HCT116 (cell line): ENCODE results near the gene CFDP1. TPM values are rescaled to one million over a fixed set of nuclear protein-coding genes. Genes with fewer than 3 reads are reported as not detected.

Experiments
- ATAC-seq: fragments of 200-7000 bp; cut with Tn5 transposase; 2 replicates; pipeline ENCODE4 v1.9.1; 2020; ENCODE audit warnings: mild to moderate bottlenecking, moderate library complexity
- BruUV-seq: library from RNA; stranded (reverse); fragments of 400-500 nt; replicated peaks from 2 replicates; lab custom pipeline; 2021; lab: Mats Ljungman, UMichigan
- CTCF ChIA-PET: fragments of 300-600 bp; sonication (Branson Sonifier 250); formaldehyde crosslinking; loops from one replicate; lab custom pipeline; 2021; ENCODE audit warnings: antibody characterized with exemption; lab: Charles Lee
- POLR2A ChIA-PET: fragments of 300-600, 350-600 bp; sonication (Branson Sonifier 250); formaldehyde crosslinking; loops from one replicate; lab custom pipeline; 2021; ENCODE audit warnings: antibody characterized with exemption; lab: Charles Lee
- RAD21 ChIA-PET, 2 experiments: fragments of 300-600 bp; sonication (Branson Sonifier 250); formaldehyde crosslinking; loops; one replicate each; lab custom pipeline; 2023; ENCODE audit warnings: low total read pairs in 2 of 2; ENCODE audit not compliant: uncharacterized antibody in 2 of 2, unreplicated experiment in 2 of 2, low non-redundant PET in 1 of 2; lab: Charles Lee
- DNase-seq: peaks from one replicate; pipeline ENCODE4 v3.0.0-alpha.2; 2010; ENCODE audit warnings: low read depth, low spot score
- H2AFZ ChIP-seq: fragments of 200-600 bp; shearing (Covaris generic), sonication (generic); 2 replicates; pipeline ENCODE4 v1.6.1; 2017; ENCODE audit warnings: low read depth, mixed run types, mixed read lengths, antibody characterized with exemption, low read length; ENCODE audit not compliant: poor library complexity, severe bottlenecking
- H3K27ac ChIP-seq: 2 replicates; pipeline ENCODE4 v1.5.1; 2012; ENCODE audit warnings: low read depth, low read length
- H3K27me3 ChIP-seq: fragments of 200-600 bp; sonication (generic); 2 replicates; pipeline ENCODE4 v1.6.1; 2016; ENCODE audit warnings: mixed run types, low read length, mixed read lengths; ENCODE audit not compliant: insufficient read depth
- H3K36me3 ChIP-seq, 2 experiments: fragments of 200-500 bp in 1 of 2; fragments of 200-600 bp in 1 of 2; sonication (Bioruptor generic) in 1 of 2; sonication (generic) in 1 of 2; 2 replicates each; pipeline versions ENCODE4 v1.5.1 to v1.6.1; 2014 to 2016; ENCODE audit warnings: low read length in 2 of 2, inconsistent platforms in 1 of 2, mixed read lengths in 1 of 2, mixed run types in 1 of 2; ENCODE audit not compliant: insufficient read depth in 2 of 2, control insufficient read depth in 1 of 2
- H3K4me1 ChIP-seq, 2 experiments: fragments of 200-600 bp in 1 of 2; sonication (generic) in 1 of 2; 2 replicates each; pipeline versions ENCODE4 v1.5.1 to v1.6.1; 2012 to 2017; ENCODE audit warnings: low read length in 2 of 2, inconsistent platforms in 1 of 2, mild to moderate bottlenecking in 1 of 2, mixed read lengths in 1 of 2, mixed run types in 1 of 2, moderate library complexity in 1 of 2; ENCODE audit not compliant: insufficient read depth in 2 of 2, control insufficient read depth in 1 of 2
- H3K4me2 ChIP-seq: fragments of 200-600 bp; sonication (generic); 2 replicates; pipeline ENCODE4 v1.6.1; 2017; ENCODE audit warnings: mixed run types, low read length, mixed read lengths
- H3K4me3 ChIP-seq, 2 experiments: fragments of 200-600 bp in 1 of 2; sonication (generic) in 1 of 2; replicated peaks in 1 of 2; 2 replicates each; pipeline ENCODE4 v1.5.1; 2011 to 2016; ENCODE audit warnings: low read length in 2 of 2, control low read depth in 1 of 2, low read depth in 1 of 2, mild to moderate bottlenecking in 1 of 2, mixed read lengths in 1 of 2, mixed run types in 1 of 2
- H3K79me2 ChIP-seq: fragments of 200-600 bp; sonication (generic); 2 replicates; pipeline ENCODE4 v1.6.1; 2017; ENCODE audit warnings: mild to moderate bottlenecking, mixed run types, low read length, moderate library complexity, mixed read lengths; ENCODE audit not compliant: insufficient read depth
- H3K9ac ChIP-seq: fragments of 200-600 bp; sonication (generic); 2 replicates; pipeline ENCODE4 v1.6.1; 2016; ENCODE audit warnings: low read length, mixed read lengths
- H3K9me2 ChIP-seq: fragments of 200-600 bp; sonication (generic), shearing (Covaris generic); 2 replicates; pipeline ENCODE4 v1.6.1; 2017; ENCODE audit warnings: mixed run types, mild to moderate bottlenecking, moderate library complexity; ENCODE audit not compliant: insufficient read depth
- H3K9me3 ChIP-seq, 2 experiments: fragments of 200-500 bp in 1 of 2; fragments of 200-600 bp in 1 of 2; sonication (Bioruptor generic) in 1 of 2; sonication (generic) in 1 of 2; 2 replicates each; pipeline ENCODE4 v1.6.1; 2014 to 2017; ENCODE audit warnings: low read length in 2 of 2, mixed read lengths in 2 of 2, inconsistent platforms in 1 of 2, low read depth in 1 of 2, mild to moderate bottlenecking in 1 of 2, mixed run types in 1 of 2, moderate library complexity in 1 of 2; ENCODE audit not compliant: control insufficient read depth in 1 of 2, insufficient read depth in 1 of 2
- H4K20me1 ChIP-seq: fragments of 200-600 bp; sonication (generic), shearing (Covaris generic); 2 replicates; pipeline ENCODE4 v1.6.1; 2017; ENCODE audit warnings: mixed run types, mild to moderate bottlenecking, moderate library complexity; ENCODE audit not compliant: insufficient read depth
- ATF3 ChIP-seq: IDR thresholded peaks from 2 replicates; pipeline ENCODE4 v1.6.1; 2012
- CEBPB ChIP-seq: IDR thresholded peaks from 2 replicates; pipeline ENCODE4 v1.6.1; 2012; ENCODE audit warnings: low read depth
- CTCF ChIP-seq, 3 experiments: fragments of 200-600 bp in 1 of 3; sonication (generic) in 1 of 3; IDR thresholded peaks in 2 of 3; conservative IDR thresholded peaks in 1 of 3; 2 replicates each; pipeline ENCODE4 v1.5.1; 2012 to 2017; ENCODE audit warnings: low read depth in 2 of 3, low read length in 2 of 3, antibody characterized with exemption in 1 of 3, borderline replicate concordance in 1 of 3, control low read depth in 1 of 3, mild to moderate bottlenecking in 1 of 3, mixed read lengths in 1 of 3, mixed run types in 1 of 3, moderate library complexity in 1 of 3; ENCODE audit not compliant: insufficient read depth in 1 of 3
- EZH2 ChIP-seq: fragments of 200-600 bp; sonication (generic); IDR thresholded peaks from 2 replicates; pipeline ENCODE4 v1.6.1; 2017; ENCODE audit warnings: antibody characterized with exemption, mixed run types
- EZH2phosphoT487 ChIP-seq: fragments of 200-600 bp; IDR thresholded peaks from 2 replicates; pipeline ENCODE4 v1.6.1; 2018; ENCODE audit warnings: antibody characterized with exemption, borderline replicate concordance
- JUND ChIP-seq: IDR thresholded peaks from 2 replicates; pipeline ENCODE4 v1.6.1; 2012
- RAD21 ChIP-seq: IDR thresholded peaks from 2 replicates; pipeline ENCODE4 v1.6.1; 2012; ENCODE audit warnings: low read depth, mild to moderate bottlenecking
- TCF7L2 ChIP-seq: IDR thresholded peaks from 2 replicates; pipeline ENCODE4 v1.7.0; 2011; ENCODE audit warnings: borderline replicate concordance, inconsistent platforms; ENCODE audit not compliant: insufficient read depth, insufficient read length; ENCODE audit errors: extremely low read depth
- YY1 ChIP-seq: IDR thresholded peaks from 2 replicates; pipeline ENCODE4 v1.6.1; 2011; ENCODE audit warnings: low read length, low read depth, moderate library complexity, mild to moderate bottlenecking; ENCODE audit not compliant: insufficient replicate concordance; ENCODE audit errors: extremely low read depth
- ZBTB33 ChIP-seq: IDR thresholded peaks from 2 replicates; pipeline ENCODE4 v1.6.1; 2011; ENCODE audit warnings: mild to moderate bottlenecking, low read length, moderate library complexity; ENCODE audit not compliant: insufficient replicate concordance; ENCODE audit errors: extremely low read depth
- intact Hi-C: fragments of 100-400 bp; cut with micrococcal nuclease; formaldehyde crosslinking; loops from 2 replicates; pipeline ENCODE4 v1.10.0; 2022
- total RNA-seq: library from RNA; stranded (reverse); gene quantifications from one replicate; pipeline ENCODE4 v1.2.1, GENCODE V29; 2021; ENCODE audit not compliant: unreplicated experiment

Gene CFDP1
- total RNA-seq, 1 experiment from 2014 or later = 45.3 TPM

- H3K4me3 ChIP-seq = no peak overlapping the region
- RAD21 ChIA-PET = no interaction called here
- no peak overlapping the region for H2AFZ ChIP-seq
- no peaks in the 10 kb centered on the region for H3K9me3 ChIP-seq
- no peaks in the 10 kb centered on the region; a peak in 1 of 4 replicates for H3K36me3 ChIP-seq
- CTCF ChIA-PET = no interaction called here
- intact Hi-C loops = no loop called here
- TF ChIP-seq TCF7L2 (no peak), YY1 (no peak), CEBPB (no peak), EZH2phosphoT487 (no peak), EZH2 (no peak), CTCF (IDR thresholded peaks at IDR 0.05 in 2 of 3, conservative IDR thresholded peaks at IDR 0.05 in 1 of 3; ENCODE audit: borderline replicate concordance in 1 of 3, insufficient read depth in 1 of 3, low read depth in 2 of 3, low read length in 2 of 3) (no peak), JUND (no peak), ZBTB33 (no peak), RAD21 (no peak), ATF3 (no peak)
- H3K9ac ChIP-seq = no peak overlapping the region
- H3K9me2 ChIP-seq = no peaks in the 10 kb centered on the region
- no peak overlapping the region for H3K4me2 ChIP-seq
- BruUV-seq = no TSS peak
- H3K4me1 ChIP-seq = peaks cover 4 to 29% of the 10 kb centered on the region in 2 experiments; a peak in 3 of 4 replicates
- no peak overlapping the region for H3K27ac ChIP-seq
- no peaks in the 10 kb centered on the region for H3K27me3 ChIP-seq
- POLR2A ChIA-PET = no interaction called here
- ATAC-seq = no peak
- H3K79me2 ChIP-seq = no peaks in the 10 kb centered on the region
- no peak for DNase-seq
- no peaks in the 10 kb centered on the region for H4K20me1 ChIP-seq
Measured at GRCh38 chr16:75286389-75286788, 146.9 kb downstream of the CFDP1 start.
